DOHH2 (cell line): ENCODE data around the gene HRH1.

Experiments used
- EZH2phosphoT487 ChIP-seq: fragments of 200-600 bp; sonication (generic); IDR thresholded peaks from 2 replicates; pipeline ENCODE4 v1.6.1; 2017; ENCODE audit warnings: borderline replicate concordance, mild to moderate bottlenecking, antibody characterized with exemption, low read length, moderate library complexity, mixed read lengths
- TF ChIP-seq, protein P1 (sequence below): fragments of 200-600 bp; sonication (generic); IDR thresholded peaks from one replicate; pipeline ENCODE4 v1.5.1; 2014; ENCODE audit warnings: antibody characterized with exemption, mild to moderate bottlenecking, low read depth, low read length; ENCODE audit not compliant: poor library complexity, severe bottlenecking

DNA sequence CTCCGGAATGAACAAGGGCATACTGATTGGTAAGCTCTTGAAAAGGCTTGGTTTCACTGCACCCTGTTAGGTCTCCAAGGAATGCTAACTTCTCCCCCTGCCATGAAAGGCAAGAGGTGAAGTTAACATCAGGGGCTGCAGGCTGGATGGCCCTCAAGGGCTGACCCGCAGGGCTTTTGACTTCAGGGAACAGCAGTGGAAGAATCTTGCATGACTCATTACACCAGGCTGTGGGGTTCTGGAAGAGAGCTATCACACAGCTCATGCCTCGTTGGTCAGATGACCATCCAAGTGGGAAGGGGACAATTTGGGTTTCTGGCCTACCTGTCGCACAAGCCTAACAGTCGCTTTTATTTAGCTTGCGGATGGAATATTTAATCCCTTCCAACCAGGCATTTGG is 94.3 kb downstream of the HRH1 start:
- TF ChIP-seq, protein P1, sequence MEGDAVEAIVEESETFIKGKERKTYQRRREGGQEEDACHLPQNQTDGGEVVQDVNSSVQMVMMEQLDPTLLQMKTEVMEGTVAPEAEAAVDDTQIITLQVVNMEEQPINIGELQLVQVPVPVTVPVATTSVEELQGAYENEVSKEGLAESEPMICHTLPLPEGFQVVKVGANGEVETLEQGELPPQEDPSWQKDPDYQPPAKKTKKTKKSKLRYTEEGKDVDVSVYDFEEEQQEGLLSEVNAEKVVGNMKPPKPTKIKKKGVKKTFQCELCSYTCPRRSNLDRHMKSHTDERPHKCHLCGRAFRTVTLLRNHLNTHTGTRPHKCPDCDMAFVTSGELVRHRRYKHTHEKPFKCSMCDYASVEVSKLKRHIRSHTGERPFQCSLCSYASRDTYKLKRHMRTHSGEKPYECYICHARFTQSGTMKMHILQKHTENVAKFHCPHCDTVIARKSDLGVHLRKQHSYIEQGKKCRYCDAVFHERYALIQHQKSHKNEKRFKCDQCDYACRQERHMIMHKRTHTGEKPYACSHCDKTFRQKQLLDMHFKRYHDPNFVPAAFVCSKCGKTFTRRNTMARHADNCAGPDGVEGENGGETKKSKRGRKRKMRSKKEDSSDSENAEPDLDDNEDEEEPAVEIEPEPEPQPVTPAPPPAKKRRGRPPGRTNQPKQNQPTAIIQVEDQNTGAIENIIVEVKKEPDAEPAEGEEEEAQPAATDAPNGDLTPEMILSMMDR: no peak
- TF ChIP-seq EZH2phosphoT487: no peak
